ENCODE measurements around the gene ACP2.
A peak's percentile ranks its signal among the peaks of the same experiment; 100 is the strongest.

ACP2 gene

GRCh38 chr11:47264119-47264518 lies 15.5 kb upstream of the ACP2 start:
- Histone ChIP-seq H3K9ac (no peak overlapping the region), H3K4me2 (peak overlapping the region in 3 of 11 experiments; percentile 78 to 89 (median 88); a peak in 6 of 22 replicates), H3K4me1 (peaks cover 52 to 83% (median 56%) of the 10 kb centered on the region in 10 experiments), H3K4me3 (no peak overlapping the region), H3K27ac (peak overlapping the region in 7 of 11 experiments; percentile 0 to 100 (median 77); a peak in 12 of 22 replicates), H3K9me3 (replicated peaks in 1 of 11) (no peaks in the 10 kb centered on the region), H3K36me3 (peaks cover 0 to 49% (median 0%) of the 10 kb centered on the region in 11 experiments; a peak in 4 of 22 replicates), H4K20me1 (no peaks in the 10 kb centered on the region; a peak in 1 of 22 replicates), H3K27me3 (no peaks in the 10 kb centered on the region)
- TF ChIP-seq Cebpa-rat (IDR thresholded peaks at IDR 0.05) = no peak

- Histone ChIP-seq H3K4me3 (no peak overlapping the region), H3K9me3 (replicated peaks in 1 of 11) (no peaks in the 10 kb centered on the region), H3K27me3 (no peaks in the 10 kb centered on the region), H3K4me1 (peaks cover 43 to 86% (median 51%) of the 10 kb centered on the region in 10 experiments), H3K9ac (peak overlapping the region in 3 of 11 experiments; percentile 18 to 48 (median 25); a peak in 2 of 22 replicates), H3K27ac (peak overlapping the region in 4 of 11 experiments; percentile 7 to 28 (median 22); a peak in 2 of 22 replicates), H3K4me2 (no peak overlapping the region), H4K20me1 (no peaks in the 10 kb centered on the region; a peak in 1 of 22 replicates), H3K36me3 (peaks cover 0 to 45% (median 0%) of the 10 kb centered on the region in 11 experiments; a peak in 4 of 22 replicates)
- no peak for TF ChIP-seq Cebpa-rat (IDR thresholded peaks at IDR 0.05)
Observed at GRCh38 chr11:47261291-47261800, 12.7 kb upstream of the ACP2 start.

GRCh38 chr11:47260366-47260765 lies 11.8 kb upstream of the ACP2 start:
- peaks cover 33 to 86% (median 42%) of the 10 kb centered on the region in 10 experiments for H3K4me1 ChIP-seq
- H3K4me3 ChIP-seq = no peak overlapping the region
- peak overlapping the region in 2 of 11 experiments; percentile 93 to 95; a peak in 4 of 22 replicates for H3K4me2 ChIP-seq
- no peaks in the 10 kb centered on the region for H3K27me3 ChIP-seq
- peak overlapping the region in 7 of 11 experiments; percentile 25 to 64 (median 57); a peak in 12 of 22 replicates for H3K27ac ChIP-seq
- no peak for TF ChIP-seq Cebpa-rat (IDR thresholded peaks at IDR 0.05)
- no peaks in the 10 kb centered on the region for H3K9me3 ChIP-seq (replicated peaks in 1 of 11)
- peaks cover 0 to 38% (median 0%) of the 10 kb centered on the region in 11 experiments; a peak in 4 of 22 replicates for H3K36me3 ChIP-seq
- peak overlapping the region in 7 of 11 experiments; percentile 36 to 85 (median 63); a peak in 9 of 22 replicates for H3K9ac ChIP-seq
- H4K20me1 ChIP-seq = no peaks in the 10 kb centered on the region; a peak in 1 of 22 replicates

GRCh38 chr11:47259232-47259977 lies 10.8 kb upstream of the ACP2 start:
- Histone ChIP-seq H3K9me3 (replicated peaks in 1 of 11) (no peaks in the 10 kb centered on the region), H3K4me3 (peak overlapping the region in 2 of 10 experiments; percentile 57; a peak in 5 of 20 replicates), H3K4me1 (peaks cover 33 to 86% (median 41%) of the 10 kb centered on the region in 10 experiments), H3K36me3 (peaks cover 0 to 32% (median 0%) of the 10 kb centered on the region in 11 experiments; a peak in 4 of 22 replicates), H3K9ac (peak overlapping the region; percentile 7 to 85 (median 54); a peak in 20 of 22 replicates), H3K4me2 (peak overlapping the region; percentile 61 to 95 (median 67)), H4K20me1 (no peaks in the 10 kb centered on the region; a peak in 1 of 22 replicates), H3K27me3 (no peaks in the 10 kb centered on the region), H3K27ac (peak overlapping the region; percentile 25 to 76 (median 57); a peak in 16 of 22 replicates)
- no peak for TF ChIP-seq Cebpa-rat (IDR thresholded peaks at IDR 0.05)

- Histone ChIP-seq H3K9ac (peak overlapping the region; percentile 26 to 85 (median 57); a peak in 19 of 22 replicates), H3K27ac (peak overlapping the region; percentile 12 to 76 (median 62); a peak in 20 of 22 replicates), H3K27me3 (no peaks in the 10 kb centered on the region), H3K4me2 (peak overlapping the region; percentile 61 to 95 (median 67)), H3K4me1 (peaks cover 33 to 87% (median 47%) of the 10 kb centered on the region in 10 experiments), H3K4me3 (peak overlapping the region in 3 of 10 experiments; percentile 40 to 57 (median 57); a peak in 6 of 20 replicates), H3K9me3 (replicated peaks in 1 of 11) (no peaks in the 10 kb centered on the region), H4K20me1 (no peaks in the 10 kb centered on the region; a peak in 1 of 22 replicates), H3K36me3 (peaks cover 0 to 27% (median 0%) of the 10 kb centered on the region in 11 experiments; a peak in 4 of 22 replicates)
- TF ChIP-seq Cebpa-rat (IDR thresholded peaks at IDR 0.05) = no peak
Observed at GRCh38 chr11:47258317-47258902, 9.8 kb upstream of the ACP2 start.

GRCh38 chr11:47257517-47258316 lies 9.1 kb upstream of the ACP2 start, which contains the start of gene NR1H3:
TSS of gene NR1H3 (plus strand) at chr11:47257996. CDS start at chr11:47259217, 1,221 bp downstream.
- TF ChIP-seq Cebpa-rat (IDR thresholded peaks at IDR 0.05) = no peak
- no peaks in the 10 kb centered on the region; a peak in 1 of 22 replicates for H4K20me1 ChIP-seq
- H3K36me3 ChIP-seq = peaks cover 0 to 22% (median 0%) of the 10 kb centered on the region in 11 experiments; a peak in 4 of 22 replicates
- H3K4me3 ChIP-seq = peak within 1 kb of the TSS in 4 of 10 experiments; percentile 4 to 57 (median 48); a peak in 7 of 20 replicates
- peaks cover 33 to 93% (median 47%) of the 10 kb centered on the region in 10 experiments for H3K4me1 ChIP-seq
- H3K9me3 ChIP-seq (replicated peaks in 1 of 11) = no peaks in the 10 kb centered on the region
- H3K4me2 ChIP-seq = peak within 1 kb of the TSS; percentile 61 to 95 (median 67)
- peak within 1 kb of the TSS; percentile 12 to 76 (median 62); a peak in 20 of 22 replicates for H3K27ac ChIP-seq
- peak within 1 kb of the TSS; percentile 26 to 85 (median 57); a peak in 20 of 22 replicates for H3K9ac ChIP-seq
- no peaks in the 10 kb centered on the region for H3K27me3 ChIP-seq

GRCh38 chr11:47257177-47257516 lies 8.5 kb upstream of the ACP2 start:
- Histone ChIP-seq H3K4me1 (peaks cover 33 to 94% (median 47%) of the 10 kb centered on the region in 10 experiments), H3K4me3 (no peak overlapping the region; a peak in 1 of 20 replicates), H3K4me2 (peak overlapping the region in 8 of 11 experiments; percentile 7 to 95 (median 66); a peak in 11 of 22 replicates), H3K27me3 (no peaks in the 10 kb centered on the region), H3K27ac (peak overlapping the region in 9 of 11 experiments; percentile 9 to 73 (median 57); a peak in 16 of 22 replicates), H3K9me3 (replicated peaks in 1 of 11) (no peaks in the 10 kb centered on the region), H4K20me1 (no peaks in the 10 kb centered on the region; a peak in 1 of 22 replicates), H3K36me3 (peaks cover 0 to 17% (median 0%) of the 10 kb centered on the region in 11 experiments; a peak in 4 of 22 replicates), H3K9ac (peak overlapping the region in 7 of 11 experiments; percentile 26 to 85 (median 57); a peak in 11 of 22 replicates)
- no peak for TF ChIP-seq Cebpa-rat (IDR thresholded peaks at IDR 0.05)

Measured in BLaER1 treated with 17β-estradiol and CSF1 and Interleukin-3, amounts not matched to agents 10 nM and 100 nM (cell line).